ENCODE measurements around the gene CHST11. TPM values are rescaled to one million over a fixed set of nuclear protein-coding genes. Genes with fewer than 3 reads are reported as not detected.

Gene CHST11
- polyA plus RNA-seq, 1 donor (not counting 4 experiments of a cell fraction or from before 2014, with no cell fraction given) = 11.9 TPM

DNA sequence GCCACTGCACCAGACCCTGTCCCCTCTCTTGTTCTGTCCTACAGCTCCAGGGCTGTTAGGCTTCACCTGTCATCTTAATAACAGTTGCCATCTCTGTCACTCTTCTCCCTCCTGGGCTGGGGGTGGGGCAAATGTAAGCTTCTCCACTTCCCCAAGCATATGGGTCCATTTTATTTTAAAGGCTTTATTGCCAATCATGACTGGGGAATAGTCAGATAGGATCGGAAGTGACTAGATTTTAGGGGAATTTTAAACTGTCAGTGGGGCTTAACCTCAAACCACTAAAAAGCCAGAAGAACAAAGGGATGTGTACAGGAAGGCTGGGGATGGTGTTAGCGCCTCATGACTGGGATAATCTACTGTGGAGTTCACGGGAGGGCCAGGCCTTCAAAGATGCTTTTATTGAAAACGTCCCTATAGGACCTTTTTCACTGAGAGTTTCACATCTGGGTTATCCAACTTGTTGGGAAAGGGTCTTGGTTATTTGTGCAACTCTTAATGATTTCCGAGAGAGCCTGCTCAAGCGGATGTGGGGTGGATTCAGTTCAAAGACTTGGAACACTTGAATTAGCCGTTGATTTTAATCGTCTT, 41.6 kb downstream of the CHST11 start:
- Histone ChIP-seq H3K9ac (ENCODE audit: control insufficient read depth, extremely low read depth, insufficient read depth, low read length) (no peak overlapping the region), H2AFZ (ENCODE audit: control insufficient read depth, low read length) (no peak overlapping the region), H3K27me3 (ENCODE audit: control insufficient read depth, extremely low read depth, insufficient read depth, low read length) (no peaks in the 10 kb centered on the region), H3K9me1 (ENCODE audit: control insufficient read depth, extremely low read depth, insufficient read depth, low read length) (no peaks in the 10 kb centered on the region), H3K9me3 (ENCODE audit: control insufficient read depth, low read depth, low read length) (no peaks in the 10 kb centered on the region), H3K4me2 (ENCODE audit: control insufficient read depth, extremely low read depth, insufficient read depth, low read depth, low read length) (no peak overlapping the region), H3K36me3 (ENCODE audit: control insufficient read depth in 2 of 2, extremely low read depth in 1 of 2, insufficient read depth in 2 of 2, low read length in 2 of 2) (no peaks in the 10 kb centered on the region), H3K27ac (ENCODE audit: control insufficient read depth, insufficient read depth, low read length) (no peak overlapping the region), H3K4me3 (ENCODE audit: control insufficient read depth in 2 of 3, extremely low read depth in 1 of 3, insufficient read depth in 2 of 3, low read depth in 1 of 3, low read length in 3 of 3) (no peak overlapping the region), H3K4me1 (ENCODE audit: control insufficient read depth, extremely low read depth, insufficient read depth, low read length) (peaks cover 3% of the 10 kb centered on the region), H3K79me2 (ENCODE audit: control insufficient read depth, insufficient read depth, low read length) (peaks cover 14% of the 10 kb centered on the region), H4K20me1 (ENCODE audit: control insufficient read depth, extremely low read depth, insufficient read depth, low read length) (no peaks in the 10 kb centered on the region)
- DNase-seq (ENCODE audit: low read depth, low spot score) = no peak
- FAIRE-seq = no peak
- no peak for TF ChIP-seq EZH2 (IDR thresholded peaks at IDR 0.05; ENCODE audit: low read length)
- TF ChIP-seq, protein P1, sequence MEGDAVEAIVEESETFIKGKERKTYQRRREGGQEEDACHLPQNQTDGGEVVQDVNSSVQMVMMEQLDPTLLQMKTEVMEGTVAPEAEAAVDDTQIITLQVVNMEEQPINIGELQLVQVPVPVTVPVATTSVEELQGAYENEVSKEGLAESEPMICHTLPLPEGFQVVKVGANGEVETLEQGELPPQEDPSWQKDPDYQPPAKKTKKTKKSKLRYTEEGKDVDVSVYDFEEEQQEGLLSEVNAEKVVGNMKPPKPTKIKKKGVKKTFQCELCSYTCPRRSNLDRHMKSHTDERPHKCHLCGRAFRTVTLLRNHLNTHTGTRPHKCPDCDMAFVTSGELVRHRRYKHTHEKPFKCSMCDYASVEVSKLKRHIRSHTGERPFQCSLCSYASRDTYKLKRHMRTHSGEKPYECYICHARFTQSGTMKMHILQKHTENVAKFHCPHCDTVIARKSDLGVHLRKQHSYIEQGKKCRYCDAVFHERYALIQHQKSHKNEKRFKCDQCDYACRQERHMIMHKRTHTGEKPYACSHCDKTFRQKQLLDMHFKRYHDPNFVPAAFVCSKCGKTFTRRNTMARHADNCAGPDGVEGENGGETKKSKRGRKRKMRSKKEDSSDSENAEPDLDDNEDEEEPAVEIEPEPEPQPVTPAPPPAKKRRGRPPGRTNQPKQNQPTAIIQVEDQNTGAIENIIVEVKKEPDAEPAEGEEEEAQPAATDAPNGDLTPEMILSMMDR (optimal IDR thresholded peaks at IDR 0.05 in 1 of 3, IDR thresholded peaks at IDR 0.05 in 1 of 3, conservative IDR thresholded peaks at IDR 0.05 in 1 of 3; ENCODE audit: extremely low read depth in 1 of 3, insufficient read depth in 2 of 3, low read length in 3 of 3) = no peak
- dilution Hi-C loops (cut with MboI; ENCODE audit: extremely low pct_ligation_motif_present, low sequenced_read_pairs) = no loop called here

DNA sequence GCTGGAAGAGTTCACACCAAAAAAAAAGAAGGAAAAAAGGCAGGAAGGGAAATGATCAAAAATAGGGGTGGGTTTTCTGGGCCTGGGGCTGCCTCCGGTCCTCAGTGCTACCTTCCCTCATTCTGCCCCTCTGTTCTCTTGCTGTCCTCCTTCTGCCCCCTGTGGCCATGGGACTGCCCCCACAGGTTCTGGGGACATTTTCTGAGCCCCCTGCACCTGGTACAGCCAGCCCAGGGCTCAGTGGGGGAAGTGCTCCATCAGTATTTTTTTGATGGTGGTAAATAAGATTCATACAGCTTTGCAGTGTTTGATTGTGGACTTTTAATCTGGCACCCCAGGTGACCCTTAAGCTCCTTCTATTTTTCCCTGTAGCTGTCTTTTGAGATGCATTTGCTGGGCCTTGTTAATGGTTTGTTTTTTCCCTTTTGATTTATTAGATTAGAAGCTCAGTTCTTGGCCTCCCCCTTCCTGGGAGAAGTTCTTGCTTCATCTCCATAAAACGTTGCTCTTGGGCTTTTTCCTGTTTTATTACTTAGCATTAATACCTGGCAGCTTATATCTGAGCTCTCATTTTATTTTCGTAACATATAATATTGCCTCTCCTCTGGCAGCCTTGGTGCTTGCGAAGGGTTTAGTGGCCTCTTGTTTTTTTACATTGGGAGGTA, 43.1 kb downstream of the CHST11 start:
- Histone ChIP-seq H2AFZ (ENCODE audit: control insufficient read depth, low read length) (no peak overlapping the region), H4K20me1 (ENCODE audit: control insufficient read depth, extremely low read depth, insufficient read depth, low read length) (no peaks in the 10 kb centered on the region), H3K27me3 (ENCODE audit: control insufficient read depth, extremely low read depth, insufficient read depth, low read length) (no peaks in the 10 kb centered on the region), H3K79me2 (ENCODE audit: control insufficient read depth, insufficient read depth, low read length) (peaks cover 10% of the 10 kb centered on the region), H3K9ac (ENCODE audit: control insufficient read depth, extremely low read depth, insufficient read depth, low read length) (no peak overlapping the region), H3K4me2 (ENCODE audit: control insufficient read depth, extremely low read depth, insufficient read depth, low read depth, low read length) (no peak overlapping the region), H3K4me1 (ENCODE audit: control insufficient read depth, extremely low read depth, insufficient read depth, low read length) (peaks cover 3% of the 10 kb centered on the region), H3K4me3 (ENCODE audit: control insufficient read depth in 2 of 3, extremely low read depth in 1 of 3, insufficient read depth in 2 of 3, low read depth in 1 of 3, low read length in 3 of 3) (no peak overlapping the region), H3K27ac (ENCODE audit: control insufficient read depth, insufficient read depth, low read length) (no peak overlapping the region), H3K9me3 (ENCODE audit: control insufficient read depth, low read depth, low read length) (no peaks in the 10 kb centered on the region), H3K36me3 (ENCODE audit: control insufficient read depth in 2 of 2, extremely low read depth in 1 of 2, insufficient read depth in 2 of 2, low read length in 2 of 2) (no peaks in the 10 kb centered on the region), H3K9me1 (ENCODE audit: control insufficient read depth, extremely low read depth, insufficient read depth, low read length) (no peaks in the 10 kb centered on the region)
- no peak for FAIRE-seq
- TF ChIP-seq, protein P1 (optimal IDR thresholded peaks at IDR 0.05 in 1 of 3, IDR thresholded peaks at IDR 0.05 in 1 of 3, conservative IDR thresholded peaks at IDR 0.05 in 1 of 3; ENCODE audit: extremely low read depth in 1 of 3, insufficient read depth in 2 of 3, low read length in 3 of 3) = no peak
- no peak for TF ChIP-seq EZH2 (IDR thresholded peaks at IDR 0.05; ENCODE audit: low read length)
- dilution Hi-C loops (cut with MboI; ENCODE audit: extremely low pct_ligation_motif_present, low sequenced_read_pairs) = no loop called here
- DNase-seq (ENCODE audit: low read depth, low spot score) = no peak
